H1 (cell line): ENCODE data around the gene POU2F1. TPM values are rescaled to one million over a fixed set of nuclear protein-coding genes. Genes with fewer than 3 reads are reported as not detected.

Experiments used
- CTCF ChIA-PET: fragments of 300-600 bp; sonication (Branson Sonifier 250); formaldehyde crosslinking; loops from one replicate; lab custom pipeline; 2021; ENCODE audit not compliant: partially characterized antibody; lab: Charles Lee
- POLR2A ChIA-PET: fragments of 300-600 bp; sonication (Branson Sonifier 250); formaldehyde crosslinking; loops from one replicate; lab custom pipeline; 2021; ENCODE audit warnings: inconsistent platforms; ENCODE audit not compliant: partially characterized antibody; lab: Charles Lee
- DNase-seq, 2 experiments: peaks; one replicate each; pipeline versions ENCODE4 v3.0.0 to v3.0.0-alpha.2; 2010 to 2022; ENCODE audit warnings: low spot score in 2 of 2, low read depth in 1 of 2, mixed read lengths in 1 of 2
- FAIRE-seq: peaks from 2 replicates; lab custom pipeline; 2011; peaks lifted over from hg19 to GRCh38; lab: Jason Lieb, UNC
- H2AFZ ChIP-seq: 2 replicates; pipeline ENCODE4 v1.8.1; 2012; ENCODE audit warnings: low read length, inconsistent platforms
- H2AK5ac ChIP-seq: 2 replicates; pipeline ENCODE4 v1.6.1; 2013; ENCODE audit warnings: low read depth, low read length
- H2BK120ac ChIP-seq: replicated peaks from 2 replicates; pipeline ENCODE3; 2013; ENCODE audit warnings: low read depth, low read length, inconsistent platforms
- H2BK12ac ChIP-seq: 2 replicates; pipeline ENCODE4 v1.6.1; 2013; ENCODE audit warnings: low read depth, low read length
- H2BK15ac ChIP-seq: 2 replicates; pipeline ENCODE4 v1.6.1; 2013; ENCODE audit warnings: low read length
- H2BK20ac ChIP-seq: 2 replicates; pipeline ENCODE4 v1.6.1; 2013; ENCODE audit warnings: low read length
- H2BK5ac ChIP-seq: 2 replicates; pipeline ENCODE4 v1.6.1; 2013; ENCODE audit warnings: low read depth, low read length
- H3K14ac ChIP-seq: 2 replicates; pipeline ENCODE4 v1.6.1; 2013; ENCODE audit warnings: inconsistent platforms; ENCODE audit not compliant: insufficient read length
- H3K18ac ChIP-seq: 2 replicates; pipeline ENCODE4 v1.6.1; 2013; ENCODE audit warnings: low read length; ENCODE audit errors: extremely low read depth
- H3K23ac ChIP-seq: 2 replicates; pipeline ENCODE4 v1.6.1; 2013; ENCODE audit warnings: inconsistent platforms; ENCODE audit not compliant: insufficient read length
- H3K23me2 ChIP-seq: 2 replicates; pipeline ENCODE4 v1.6.1; 2013; ENCODE audit warnings: low read depth, low read length
- H3K27ac ChIP-seq: 2 replicates; pipeline ENCODE4 v1.6.1; 2011; ENCODE audit warnings: low read depth, low read length, inconsistent platforms
- H3K27me3 ChIP-seq, 4 experiments: replicated peaks in 1 of 4; 1 replicate in 1 of 4; 2 replicates in 3 of 4; pipeline versions ENCODE4 v1.6.1 to v1.8.1; 2011 to 2013; ENCODE audit warnings: low read length in 3 of 4, mild to moderate bottlenecking in 3 of 4, inconsistent platforms in 2 of 4, mixed read lengths in 2 of 4, moderate library complexity in 1 of 4; ENCODE audit not compliant: control insufficient read depth in 3 of 4, insufficient read depth in 3 of 4; ENCODE audit errors: extremely low read depth in 1 of 4
- H3K36me3 ChIP-seq, 4 experiments: 2 replicates each; pipeline versions ENCODE4 v1.6.1 to v1.8.1; 2011 to 2013; ENCODE audit warnings: mild to moderate bottlenecking in 4 of 4, low read length in 3 of 4, moderate library complexity in 2 of 4, control low read depth in 1 of 4, inconsistent platforms in 1 of 4; ENCODE audit not compliant: insufficient read depth in 4 of 4, control insufficient read depth in 2 of 4
- H3K4ac ChIP-seq: replicated peaks from 2 replicates; pipeline ENCODE3; 2013; ENCODE audit warnings: low read length, low read depth, mixed read lengths, inconsistent platforms; ENCODE audit not compliant: insufficient read length
- H3K4me1 ChIP-seq, 4 experiments: replicated peaks in 1 of 4; 1 replicate in 1 of 4; 2 replicates in 3 of 4; pipeline versions ENCODE4 v1.6.1 to v1.8.1; 2011 to 2013; ENCODE audit warnings: low read length in 3 of 4, inconsistent platforms in 2 of 4, mixed read lengths in 1 of 4; ENCODE audit not compliant: insufficient read depth in 4 of 4, control insufficient read depth in 3 of 4
- H3K4me2 ChIP-seq, 2 experiments: 2 replicates each; pipeline versions ENCODE4 v1.6.1 to v1.8.1; 2011 to 2013; ENCODE audit warnings: low read depth in 2 of 2, low read length in 2 of 2, control low read depth in 1 of 2, inconsistent platforms in 1 of 2, mild to moderate bottlenecking in 1 of 2; ENCODE audit not compliant: insufficient read depth in 1 of 2
- H3K4me3 ChIP-seq, 4 experiments: fragments of 200-600, 300-600 bp in 1 of 4; sonication (generic), shearing (Covaris generic), sonication (Bioruptor Twin) in 1 of 4; 2 replicates each; pipeline versions ENCODE4 v1.5.1 to v1.8.1; 2011 to 2016; ENCODE audit warnings: low read length in 4 of 4, low read depth in 3 of 4, control low read depth in 2 of 4, inconsistent platforms in 2 of 4, mild to moderate bottlenecking in 2 of 4, mixed read lengths in 1 of 4, moderate library complexity in 1 of 4; ENCODE audit not compliant: insufficient read depth in 2 of 4; ENCODE audit errors: extremely low read depth in 1 of 4
- H3K56ac ChIP-seq: replicated peaks from 2 replicates; pipeline ENCODE3; 2013; ENCODE audit warnings: low read depth, mild to moderate bottlenecking, mixed read lengths, low read length, inconsistent platforms; ENCODE audit not compliant: insufficient read length
- H3K79me1 ChIP-seq: 2 replicates; pipeline ENCODE4 v1.6.1; 2013; ENCODE audit warnings: low read depth, low read length, control low read depth
- H3K79me2 ChIP-seq, 2 experiments: 2 replicates each; pipeline versions ENCODE4 v1.6.1 to v1.8.1; 2012 to 2013; ENCODE audit warnings: low read length in 2 of 2, mild to moderate bottlenecking in 2 of 2, inconsistent platforms in 1 of 2; ENCODE audit not compliant: insufficient read depth in 2 of 2, control insufficient read depth in 1 of 2
- H3K9ac ChIP-seq, 4 experiments: replicated peaks in 1 of 4; 1 replicate in 1 of 4; 2 replicates in 3 of 4; pipeline versions ENCODE4 v1.6.1 to v1.8.1; 2011 to 2013; ENCODE audit warnings: low read depth in 3 of 4, low read length in 3 of 4, control low read depth in 2 of 4, mild to moderate bottlenecking in 2 of 4, moderate library complexity in 2 of 4, inconsistent platforms in 1 of 4; ENCODE audit errors: extremely low read depth in 1 of 4
- H3K9me3 ChIP-seq, 2 experiments: 2 replicates each; pipeline versions ENCODE4 v1.6.1 to v1.8.1; 2012 to 2013; ENCODE audit warnings: mild to moderate bottlenecking in 2 of 2, moderate library complexity in 2 of 2, control low read depth in 1 of 2, inconsistent platforms in 1 of 2, low read depth in 1 of 2, low read length in 1 of 2, mixed read lengths in 1 of 2; ENCODE audit not compliant: insufficient read depth in 2 of 2
- H4K20me1 ChIP-seq, 2 experiments: replicated peaks in 1 of 2; 2 replicates each; pipeline versions ENCODE3 to v1.8.1; 2011 to 2013; ENCODE audit warnings: inconsistent platforms in 2 of 2, low read length in 2 of 2, mild to moderate bottlenecking in 1 of 2; ENCODE audit not compliant: insufficient read depth in 2 of 2, control insufficient read depth in 1 of 2
- H4K5ac ChIP-seq: 2 replicates; pipeline ENCODE4 v1.6.1; 2013; ENCODE audit warnings: low read length, low read depth, mixed read lengths, inconsistent platforms; ENCODE audit not compliant: insufficient read length
- H4K8ac ChIP-seq: 2 replicates; pipeline ENCODE4 v1.8.0; 2013; ENCODE audit warnings: mild to moderate bottlenecking, moderate library complexity, low read length, inconsistent platforms; ENCODE audit not compliant: insufficient read depth; ENCODE audit errors: extremely low read depth
- H4K91ac ChIP-seq: replicated peaks from 2 replicates; pipeline ENCODE3; 2013; ENCODE audit warnings: low read length, mixed read lengths, inconsistent platforms; ENCODE audit not compliant: insufficient read length
- ATF3 ChIP-seq: IDR thresholded peaks from 2 replicates; pipeline ENCODE4 v1.6.1; 2011; ENCODE audit warnings: low read depth, mild to moderate bottlenecking, low read length; ENCODE audit not compliant: insufficient read depth
- BACH1 ChIP-seq: IDR thresholded peaks from 2 replicates; pipeline ENCODE4 v1.6.1; 2012; ENCODE audit warnings: low read length, improper control_type of control experiment
- BRCA1 ChIP-seq: IDR thresholded peaks from 2 replicates; pipeline ENCODE4 v1.6.1; 2012; ENCODE audit warnings: low read depth, low read length, improper control_type of control experiment
- E2F6 ChIP-seq: IDR thresholded peaks from 2 replicates; pipeline ENCODE4 v1.6.1; 2012; ENCODE audit warnings: inconsistent platforms
- EZH2 ChIP-seq: fragments of 200-600 bp; sonication (generic); IDR thresholded peaks from 2 replicates; pipeline ENCODE4 v1.7.1; 2012; ENCODE audit warnings: low read depth, mild to moderate bottlenecking, moderate library complexity, low read length, inconsistent platforms; ENCODE audit not compliant: severe bottlenecking
- HDAC2 ChIP-seq, 2 experiments: fragments of 300-600 bp in 1 of 2; sonication (generic) in 1 of 2; IDR thresholded peaks; 2 replicates each; pipeline ENCODE4 v1.6.1; 2011 to 2012; ENCODE audit warnings: low read depth in 2 of 2, low read length in 2 of 2, mild to moderate bottlenecking in 2 of 2, moderate library complexity in 2 of 2, borderline replicate concordance in 1 of 2, inconsistent platforms in 1 of 2
- KDM4A ChIP-seq: IDR thresholded peaks from one replicate; pipeline ENCODE4 v1.7.1; 2012; ENCODE audit warnings: low read depth, mild to moderate bottlenecking, moderate library complexity, low read length, inconsistent platforms; ENCODE audit not compliant: severe bottlenecking
- MAX ChIP-seq: IDR thresholded peaks from 2 replicates; pipeline ENCODE4 v1.6.1; 2012; ENCODE audit warnings: inconsistent platforms
- SUZ12 ChIP-seq: fragments of 200-600 bp; sonication (generic); IDR thresholded peaks from 2 replicates; pipeline ENCODE4 v1.6.1; 2012; ENCODE audit warnings: mild to moderate bottlenecking, inconsistent platforms, low read length, moderate library complexity, mixed read lengths
- USF2 ChIP-seq: IDR thresholded peaks from 2 replicates; pipeline ENCODE4 v1.6.1; 2011; ENCODE audit warnings: low read length, improper control_type of control experiment
- WGBS, 2 experiments: shearing (Covaris generic) in 1 of 2; methylation state at CpG; one replicate each; pipeline versions ENCODE4 v1.1.6 to v1.1.7; 2013 to 2015; ENCODE audit warnings: low lambda C conversion rate in 2 of 2, mixed read lengths in 2 of 2, inconsistent platforms in 1 of 2, low coverage in 1 of 2, missing lambda C conversion rate in 1 of 2; ENCODE audit not compliant: insufficient replicate concordance in 2 of 2, insufficient coverage in 1 of 2, insufficient read length in 1 of 2; ENCODE audit errors: extremely low coverage in 1 of 2, missing lambda C conversion rate in 1 of 2; 5-methylcytosine and 5-hydroxymethylcytosine counted together
- polyA plus RNA-seq, 7 experiments: library from polyadenylated mRNA; depleted of rRNA in 3 of 7; stranded (reverse) in 5 of 7; unstranded in 2 of 7; fragments of >200 nt in 5 of 7; fragments of 200-250 nt in 2 of 7; gene quantifications; 1 replicate in 5 of 7; 2 replicates in 1 of 7; 4 replicates in 1 of 7; pipeline versions ENCODE4 v1.2.1 to v1.2.3, GENCODE V29; 2011 to 2013; ENCODE audit warnings: missing spikeins in 2 of 7, mixed read lengths in 2 of 7
- total RNA-seq: library from RNA; stranded (reverse); fragmentation: NEBNext Ultra II Directional; extraction: Animal tissue kit (Norgen Biotek cat#: 25700); gene quantifications from 2 replicates; pipeline ENCODE4 v1.2.1, GENCODE V29; 2021

POU2F1 gene
- total and polyA plus RNA-seq, 2 of the 8 experiments (the other 6 are each of a cell fraction or from before 2014, with no cell fraction given) = 37.0 to 57.2 TPM

- Histone ChIP-seq H3K9me3 (no peaks in the 10 kb centered on the region), H4K91ac (no peak overlapping the region), H2AFZ (no peak overlapping the region), H3K4me1 (peaks cover 0 to 17% (median 11%) of the 10 kb centered on the region in 4 experiments; a peak in 5 of 7 replicates), H3K4me2 (no peak overlapping the region), H3K27ac (no peak overlapping the region), H4K20me1 (peaks cover 1 to 8% of the 10 kb centered on the region in 2 experiments), H3K27me3 (no peaks in the 10 kb centered on the region), H2BK15ac (no peak overlapping the region), H3K79me2 (peaks cover 12 to 96% of the 10 kb centered on the region in 2 experiments; a peak in 3 of 4 replicates), H3K79me1 (peaks cover 9% of the 10 kb centered on the region), H3K18ac (no peak overlapping the region), H3K23ac (no peak overlapping the region), H3K4me3 (no peak overlapping the region), H4K8ac (no peak overlapping the region), H2BK5ac (no peak overlapping the region), H3K23me2 (no peaks in the 10 kb centered on the region), H3K36me3 (no peaks in the 10 kb centered on the region; a peak in 1 of 8 replicates), H4K5ac (no peak overlapping the region), H2BK20ac (no peak overlapping the region), H3K14ac (no peak overlapping the region), H2AK5ac (no peak overlapping the region), H2BK120ac (no peak overlapping the region), H3K4ac (no peak overlapping the region), H3K9ac (no peak overlapping the region), H3K56ac (no peak overlapping the region), H2BK12ac (no peak overlapping the region)
- FAIRE-seq (no peak), DNase-seq (no peak)
- CTCF ChIA-PET = interaction anchor here (1.7 kb wide), 1 partner anchor 14 kb away, joined by 5 read pairs; no protein-coding TSS in a partner anchor
- 71% methylated on average over 3 of the region's 3 CpGs; no CpG with 5 or more reads in 1 of the 2 experiments for WGBS, 2 experiments
- POLR2A ChIA-PET = no interaction called here
- TF ChIP-seq EZH2 (no peak), MAX (no peak), KDM4A (no peak), HDAC2 (IDR thresholded peaks at IDR 0.05; ENCODE audit: borderline replicate concordance in 1 of 2, low read depth in 2 of 2, low read length in 2 of 2) (no peak), SUZ12 (no peak), ATF3 (no peak), USF2 (no peak), E2F6 (no peak), BRCA1 (no peak), BACH1 (no peak)
Observed at GRCh38 chr1:167272369-167272957, 51.8 kb downstream of the POU2F1 start.
